Stimulated activated CD4-positive, alpha-beta T cell treated with anti-CD3 and anti-CD28 coated beads, Interleukin-1b, Interleukin-23, amount 100 ng/mL, for 4 hours (primary cell): ENCODE data around the gene COL6A3.

Experiments
- DNase-seq, 2 donors: peaks; one replicate each; pipeline ENCODE4 v3.0.0-alpha.2; 2020; ENCODE audit warnings: low read depth in 2 of 2

COL6A3 gene, protein sequence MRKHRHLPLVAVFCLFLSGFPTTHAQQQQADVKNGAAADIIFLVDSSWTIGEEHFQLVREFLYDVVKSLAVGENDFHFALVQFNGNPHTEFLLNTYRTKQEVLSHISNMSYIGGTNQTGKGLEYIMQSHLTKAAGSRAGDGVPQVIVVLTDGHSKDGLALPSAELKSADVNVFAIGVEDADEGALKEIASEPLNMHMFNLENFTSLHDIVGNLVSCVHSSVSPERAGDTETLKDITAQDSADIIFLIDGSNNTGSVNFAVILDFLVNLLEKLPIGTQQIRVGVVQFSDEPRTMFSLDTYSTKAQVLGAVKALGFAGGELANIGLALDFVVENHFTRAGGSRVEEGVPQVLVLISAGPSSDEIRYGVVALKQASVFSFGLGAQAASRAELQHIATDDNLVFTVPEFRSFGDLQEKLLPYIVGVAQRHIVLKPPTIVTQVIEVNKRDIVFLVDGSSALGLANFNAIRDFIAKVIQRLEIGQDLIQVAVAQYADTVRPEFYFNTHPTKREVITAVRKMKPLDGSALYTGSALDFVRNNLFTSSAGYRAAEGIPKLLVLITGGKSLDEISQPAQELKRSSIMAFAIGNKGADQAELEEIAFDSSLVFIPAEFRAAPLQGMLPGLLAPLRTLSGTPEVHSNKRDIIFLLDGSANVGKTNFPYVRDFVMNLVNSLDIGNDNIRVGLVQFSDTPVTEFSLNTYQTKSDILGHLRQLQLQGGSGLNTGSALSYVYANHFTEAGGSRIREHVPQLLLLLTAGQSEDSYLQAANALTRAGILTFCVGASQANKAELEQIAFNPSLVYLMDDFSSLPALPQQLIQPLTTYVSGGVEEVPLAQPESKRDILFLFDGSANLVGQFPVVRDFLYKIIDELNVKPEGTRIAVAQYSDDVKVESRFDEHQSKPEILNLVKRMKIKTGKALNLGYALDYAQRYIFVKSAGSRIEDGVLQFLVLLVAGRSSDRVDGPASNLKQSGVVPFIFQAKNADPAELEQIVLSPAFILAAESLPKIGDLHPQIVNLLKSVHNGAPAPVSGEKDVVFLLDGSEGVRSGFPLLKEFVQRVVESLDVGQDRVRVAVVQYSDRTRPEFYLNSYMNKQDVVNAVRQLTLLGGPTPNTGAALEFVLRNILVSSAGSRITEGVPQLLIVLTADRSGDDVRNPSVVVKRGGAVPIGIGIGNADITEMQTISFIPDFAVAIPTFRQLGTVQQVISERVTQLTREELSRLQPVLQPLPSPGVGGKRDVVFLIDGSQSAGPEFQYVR (N-terminal part only)

GRCh38 chr2:237413777-237414661, at the start of gene COL6A3:
Gene COL6A3 (minus strand): TSS chr2:237414164. CDS start chr2:237396817, 17,347 bp downstream.
- DNase-seq = no peak

GRCh38 chr2:237459741-237460174, 45.8 kb upstream of the COL6A3 start:
- no peak for DNase-seq

GRCh38 chr2:237459226-237459625, 45.3 kb upstream of the COL6A3 start:
- no peak for DNase-seq

GRCh38 chr2:237458519-237458918, 44.6 kb upstream of the COL6A3 start:
- DNase-seq = no peak

GRCh38 chr2:237457388-237457941, 43.5 kb upstream of the COL6A3 start:
- DNase-seq = no peak

DNA sequence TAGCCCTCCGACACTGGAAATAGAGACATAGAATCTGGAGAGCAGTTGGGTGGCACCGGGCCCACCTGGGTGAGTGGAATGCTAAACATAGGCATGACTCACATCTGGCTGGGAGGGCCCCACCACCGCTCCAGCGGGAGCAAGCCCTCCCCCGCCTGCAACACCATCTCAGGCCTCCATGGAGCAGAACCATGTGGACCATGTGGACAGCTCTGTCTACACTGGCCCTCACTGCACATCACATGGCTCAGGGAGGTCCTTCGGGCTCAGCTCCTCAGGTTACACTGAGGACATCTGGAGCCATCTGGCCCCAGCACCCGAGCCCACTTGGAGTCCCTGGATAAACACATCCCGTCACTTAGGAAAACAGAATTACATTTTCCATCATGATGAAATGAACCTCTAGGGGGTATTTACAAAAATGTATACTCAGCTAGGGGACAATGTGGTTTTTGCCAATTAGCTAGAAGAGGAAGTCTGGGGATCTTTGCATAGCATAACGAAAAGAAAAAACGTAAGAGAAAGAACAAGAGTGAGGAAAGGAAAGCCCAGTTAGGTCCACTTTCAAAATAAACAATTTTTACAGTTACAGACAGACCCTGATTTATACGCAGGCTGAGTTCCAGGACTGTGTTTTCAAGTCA, 42.4 kb upstream of the COL6A3 start:
- no peak for DNase-seq

DNA sequence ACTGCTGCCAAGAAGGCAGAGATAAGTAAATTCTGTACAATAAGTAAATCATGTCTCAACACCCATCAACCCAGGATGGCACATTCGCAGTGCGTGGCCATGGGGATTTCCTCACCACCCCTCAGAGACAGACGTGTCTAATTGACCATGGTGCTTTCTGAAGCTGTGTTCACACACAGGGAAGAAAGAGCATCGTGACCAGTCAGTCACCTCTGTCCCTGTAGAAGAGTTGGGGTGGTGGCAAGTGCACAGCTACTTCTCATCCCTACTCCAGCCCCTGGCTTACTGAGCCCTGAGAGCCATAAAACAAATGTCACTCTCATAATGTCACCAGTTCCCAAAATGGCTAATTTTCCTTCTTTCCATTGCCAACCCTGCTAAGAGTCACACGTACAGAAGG, 41.8 kb upstream of the COL6A3 start:
- DNase-seq = no peak

DNA sequence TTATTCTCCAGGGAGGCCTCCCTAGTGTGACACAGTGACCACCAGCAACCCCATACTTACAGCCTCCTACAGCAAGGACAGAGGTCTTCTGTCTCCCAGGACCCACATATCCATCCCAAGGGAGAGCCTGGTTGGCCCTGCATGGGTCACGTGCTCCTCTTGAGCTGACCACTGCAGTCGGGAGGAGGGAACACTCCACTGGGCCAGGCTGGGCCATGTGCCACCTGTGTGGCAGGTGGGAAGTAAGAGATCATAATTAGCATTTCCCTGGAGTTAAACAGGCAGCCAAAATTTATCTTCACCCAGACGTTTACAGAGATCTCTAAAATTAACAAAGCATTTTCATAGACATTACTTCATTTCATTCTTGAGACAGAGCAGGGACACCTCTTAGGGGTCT, 39.7 kb upstream of the COL6A3 start:
- no peak for DNase-seq

DNA sequence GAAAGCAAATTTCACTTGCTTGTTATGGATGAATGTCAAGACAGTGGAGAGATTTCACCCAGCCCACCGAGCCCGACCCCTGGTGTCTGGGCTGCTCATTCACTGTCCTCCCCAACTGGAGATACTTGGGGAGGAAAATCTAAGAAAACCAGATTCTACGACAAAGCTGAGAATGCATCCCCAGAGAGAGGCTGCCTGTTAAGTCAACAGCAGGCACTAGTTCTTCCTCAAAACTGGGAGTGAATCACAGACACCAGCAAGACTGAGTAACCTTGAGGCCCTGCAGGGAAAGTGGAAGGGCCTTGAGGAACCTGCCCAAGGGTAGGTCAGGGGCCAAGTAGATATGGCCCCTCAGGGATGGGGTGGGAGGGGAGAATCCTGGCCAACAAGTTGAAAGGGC, 38.9 kb upstream of the COL6A3 start:
- no peak for DNase-seq

- DNase-seq = no peak
Observed at GRCh38 chr2:237451643-237452469, 37.9 kb upstream of the COL6A3 start.

- no peak for DNase-seq
Observed at GRCh38 chr2:237450583-237450982, 36.6 kb upstream of the COL6A3 start.

GRCh38 chr2:237450108-237450507, 36.1 kb upstream of the COL6A3 start:
- DNase-seq = no peak

- no peak for DNase-seq
Observed at GRCh38 chr2:237449193-237449881, 35.4 kb upstream of the COL6A3 start.

DNA sequence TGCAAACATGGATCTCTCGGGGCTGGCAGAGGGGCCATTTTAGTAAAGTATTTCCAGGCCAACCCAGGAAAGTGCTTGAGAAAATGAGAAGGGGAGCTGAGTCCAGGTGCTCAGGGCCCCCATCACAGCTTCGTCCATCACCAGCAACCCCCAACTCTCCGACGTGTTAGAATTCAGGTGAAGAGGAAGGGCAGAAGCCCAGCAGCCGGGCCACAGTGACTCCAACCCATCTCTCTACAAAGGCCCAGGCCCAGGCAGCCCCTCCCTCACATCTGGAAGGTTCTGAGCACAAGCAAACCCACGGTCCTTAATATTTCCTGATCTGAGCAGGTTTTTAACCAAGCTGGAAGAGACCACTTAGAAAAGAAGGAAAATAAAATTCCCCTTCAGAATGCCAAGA, 34.7 kb upstream of the COL6A3 start:
- no peak for DNase-seq

DNA sequence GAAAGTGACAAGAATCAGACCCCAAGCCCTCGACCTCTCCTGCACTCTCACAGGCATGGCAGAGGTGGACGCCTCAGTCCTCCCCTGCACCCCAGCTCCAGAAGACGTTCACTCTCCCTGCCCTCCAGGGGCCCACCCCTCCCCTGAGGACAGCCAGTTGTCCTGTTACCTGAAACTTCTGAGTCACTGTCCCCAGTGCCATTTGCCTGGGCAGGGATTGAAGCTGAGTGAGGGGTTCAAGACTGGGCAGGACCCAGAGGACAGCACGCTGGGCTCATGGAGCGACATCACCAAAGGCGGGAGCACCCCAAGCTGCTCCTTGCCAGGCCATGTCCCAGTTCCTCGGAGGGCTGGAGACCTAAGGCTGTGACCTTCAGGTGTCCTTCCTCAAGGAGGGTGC, 34.2 kb upstream of the COL6A3 start:
- DNase-seq = no peak

DNA sequence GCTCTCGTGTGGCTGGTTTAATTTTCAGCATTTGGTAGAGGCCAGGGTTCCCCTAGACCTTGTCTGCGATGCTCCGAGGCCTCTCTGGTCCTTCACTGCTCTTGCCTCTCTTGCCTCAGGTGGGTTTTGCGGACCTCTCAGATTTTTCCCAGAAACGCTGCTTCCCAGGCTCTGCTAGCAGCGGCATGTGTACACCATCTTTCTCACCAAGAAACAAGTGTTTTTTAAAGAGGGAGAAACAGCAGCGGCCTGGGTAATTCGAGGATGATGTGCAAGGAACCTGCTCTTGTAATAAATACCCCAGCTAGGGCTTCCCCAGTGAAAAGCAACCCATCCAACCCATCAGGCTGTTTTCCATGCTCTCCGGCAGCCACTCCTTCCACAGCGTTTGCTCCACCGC, 33.5 kb upstream of the COL6A3 start:
- no peak for DNase-seq

DNA sequence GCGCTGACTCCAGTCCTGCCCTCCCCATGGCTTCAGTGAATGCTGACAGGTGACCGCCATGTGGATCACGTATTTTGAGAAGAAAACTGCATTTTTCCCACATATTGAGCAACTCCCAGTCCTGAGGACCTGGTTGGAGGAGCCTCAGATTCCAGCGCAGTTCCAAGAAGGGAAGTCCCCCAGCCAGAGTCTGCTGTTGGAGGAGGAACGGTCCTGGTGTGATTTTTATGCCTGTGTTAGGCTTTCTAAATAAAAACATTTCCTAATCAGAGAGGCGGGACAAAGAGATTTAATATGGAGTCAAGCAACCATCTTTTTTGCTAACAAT, 32.3 kb upstream of the COL6A3 start:
- no peak for DNase-seq

GRCh38 chr2:237445611-237446337, 31.8 kb upstream of the COL6A3 start:
- DNase-seq = no peak
